Kidney (tissue), 14 donors: Measurements from ENCODE around the gene HIPK1. TPM values are rescaled to one million over a fixed set of nuclear protein-coding genes. Genes with fewer than 3 reads are reported as not detected.

ENCODE experiments used
- DNase-seq, 5 donors: peaks; one replicate each; pipeline ENCODE4 v3.0.0-alpha.2; 2013 to 2020
- FAIRE-seq: peaks from 2 replicates; lab custom pipeline; 2012; peaks lifted over from hg19 to GRCh38; lab: Jason Lieb, UNC
- H3K27ac ChIP-seq, 2 donors: one replicate each; pipeline ENCODE4 v1.7.0; 2013; ENCODE audit warnings: low read depth in 2 of 2, low read length in 2 of 2, inconsistent platforms in 1 of 2
- H3K27me3 ChIP-seq: one replicate; pipeline ENCODE4 v1.7.1; 2013; ENCODE audit warnings: low read length, inconsistent platforms; ENCODE audit not compliant: control insufficient read depth, insufficient read depth
- H3K36me3 ChIP-seq, 3 donors: one replicate each; pipeline versions ENCODE4 v1.7.0 to v1.7.1; 2013; ENCODE audit warnings: low read length in 3 of 3, control low read depth in 1 of 3, inconsistent platforms in 1 of 3; ENCODE audit not compliant: insufficient read depth in 3 of 3, control insufficient read depth in 2 of 3
- H3K4me1 ChIP-seq, 3 donors: one replicate each; pipeline versions ENCODE4 v1.7.0 to v1.7.1; 2013; ENCODE audit warnings: low read length in 3 of 3, inconsistent platforms in 1 of 3, low read depth in 1 of 3; ENCODE audit not compliant: control insufficient read depth in 2 of 3, insufficient read depth in 2 of 3
- H3K4me3 ChIP-seq, 3 donors: one replicate each; pipeline versions ENCODE4 v1.7.0 to v1.8.1; 2013; ENCODE audit warnings: low read length in 3 of 3, control low read depth in 1 of 3, inconsistent platforms in 1 of 3
- H3K9ac ChIP-seq, 3 donors: one replicate each; pipeline versions ENCODE4 v1.7.0 to v1.7.1; 2013; ENCODE audit warnings: low read length in 3 of 3, control low read depth in 1 of 3, inconsistent platforms in 1 of 3
- H3K9me3 ChIP-seq, 3 donors: one replicate each; pipeline versions ENCODE4 v1.7.0 to v1.7.1; 2013; ENCODE audit warnings: low read length in 3 of 3, control low read depth in 1 of 3, inconsistent platforms in 1 of 3; ENCODE audit not compliant: control insufficient read depth in 2 of 3, insufficient read depth in 1 of 3
- CTCF ChIP-seq: IDR thresholded peaks from 3 replicates; pipeline ENCODE4 v1.5.1; 2012; ENCODE audit warnings: mild to moderate bottlenecking, moderate library complexity, borderline replicate concordance; ENCODE audit not compliant: insufficient read depth; ENCODE audit errors: extremely low read depth
- intact Hi-C: fragments of 100-400 bp; cut with DNase I; formaldehyde crosslinking; loops from one replicate; pipeline ENCODE4 v1.11.1; 2022
- polyA plus RNA-seq: library from polyadenylated mRNA; stranded (reverse); fragments of 350-450 nt; fragmentation: Illumina TruSeq; extraction: RNeasy Lipid Tissue Mini Kit (QIAGEN cat#74804); gene quantifications from one replicate; pipeline ENCODE4 v1.2.3, GENCODE V29; 2014; ENCODE audit warnings: low read depth, low replicate concordance; ENCODE audit not compliant: insufficient read depth
- total RNA-seq: library from RNA; stranded (reverse); fragmentation: NEBNext Ultra II Directional; extraction: Animal tissue kit (Norgen Biotek cat#: 25700); gene quantifications from one replicate; pipeline ENCODE4 v1.2.1, GENCODE V29; 2021
- donor health status: control.
- donor health status: control.
- donor health status: control.
- donor health status: control.
- donor health status: control.
- donor health status: DM: yes; HTN: yes; CAD: no.
- donor health status: Normal renal cell carcinoma (clear cell type).

HIPK1 gene
- total and polyA plus RNA-seq, 2 donors from 2014 or later, result 8.4 to 65.0 TPM

- intact Hi-C loops, result no loop called here
- no peak for DNase-seq
- no peak overlapping the region for H3K4me3 ChIP-seq
- H3K4me1 ChIP-seq, result no peaks in the 10 kb centered on the region
- H3K27ac ChIP-seq, result no peak overlapping the region
- H3K9ac ChIP-seq, result no peak overlapping the region
- TF ChIP-seq CTCF, result no peak
- H3K9me3 ChIP-seq, result no peaks in the 10 kb centered on the region
- no peaks in the 10 kb centered on the region for H3K27me3 ChIP-seq
- FAIRE-seq, result no peak
- H3K36me3 ChIP-seq, result peaks cover 10 to 36% (median 23%) of the 10 kb centered on the region in 3 donors
Observed at GRCh38 chr1:113898241-113898814, 30.8 kb upstream of the HIPK1 start.

- intact Hi-C loops, result no loop called here
Observed at GRCh38 chr1:113899111-113899510, 30.0 kb upstream of the HIPK1 start.

GRCh38 chr1:113901191-113901590 lies 27.9 kb upstream of the HIPK1 start:
- Histone ChIP-seq H3K27me3 (no peaks in the 10 kb centered on the region), H3K4me1 (peaks cover 0 to 11% (median 0%) of the 10 kb centered on the region in 3 donors), H3K27ac (no peak overlapping the region), H3K4me3 (no peak overlapping the region), H3K9me3 (no peaks in the 10 kb centered on the region), H3K36me3 (peaks cover 10 to 26% (median 15%) of the 10 kb centered on the region in 3 donors), H3K9ac (no peak overlapping the region)
- no peak for TF ChIP-seq CTCF
- DNase-seq (no peak), FAIRE-seq (no peak)
- intact Hi-C loops, result no loop called here

More at GRCh38 chr1:113899111-113899510, 30.0 kb upstream of the HIPK1 start:
- H3K36me3 ChIP-seq, result peaks cover 10 to 36% (median 23%) of the 10 kb centered on the region in 3 donors
- H3K27ac ChIP-seq, result no peak overlapping the region
- H3K9ac ChIP-seq, result no peak overlapping the region
- H3K27me3 ChIP-seq, result no peaks in the 10 kb centered on the region
- H3K4me1 ChIP-seq, result peaks cover 0 to 4% (median 0%) of the 10 kb centered on the region in 3 donors
- DNase-seq, result no peak
- H3K4me3 ChIP-seq, result no peak overlapping the region
- no peak for TF ChIP-seq CTCF
- no peak for FAIRE-seq
- H3K9me3 ChIP-seq, result no peaks in the 10 kb centered on the region
